Measurements from ENCODE around the gene AGRN. TPM values are rescaled to one million over a fixed set of nuclear protein-coding genes. Genes with fewer than 3 reads are reported as not detected.
A peak's percentile ranks its signal among the peaks of the same experiment; 100 is the strongest.
"Not testable (repeated sequence)": the region's sequence is repeated elsewhere in the genome, so short reads cannot be mapped to it uniquely, and the experiment has no call there.

AGRN gene
- polyA plus RNA-seq, 3 donors = 0.06 to 4.7 (median 0.43) TPM

GRCh38 chr1:1100296-1100695 lies 80.4 kb downstream of the AGRN start:
- no peaks in the 10 kb centered on the region for H3K36me3 ChIP-seq (replicated peaks in 1 of 2; ENCODE audit: control insufficient read depth in 1 of 2, insufficient read depth in 2 of 2, low read length in 2 of 2)

GRCh38 chr1:1101503-1101902 lies 81.6 kb downstream of the AGRN start:
- Mint-ChIP-seq H3K4me1 (peaks cover 6% of the 10 kb centered on the region), H3K36me3 (peaks cover 0 to 2% of the 10 kb centered on the region in 2 donors), H3K27ac (no peak overlapping the region), H3K27me3 (ENCODE audit: low read depth in 3 of 3) (peaks cover 0 to 3% (median 0%) of the 10 kb centered on the region in 3 donors), H3K9me3 (peaks cover 3 to 19% (median 10%) of the 10 kb centered on the region in 7 donors), H3K4me3 (no peak overlapping the region)
- H3K4me3 ChIP-seq (replicated peaks in 1 of 3; ENCODE audit: low read depth in 2 of 3, low read length in 3 of 3) = no peak overlapping the region
- no peak for DNase-seq
- H3K9ac ChIP-seq (ENCODE audit: insufficient read depth, low read length, poor library complexity, severe bottlenecking) = no peak overlapping the region
- intact Hi-C loops (cut with micrococcal nuclease) = no loop called here
- H3K36me3 ChIP-seq (replicated peaks in 1 of 2; ENCODE audit: control insufficient read depth in 1 of 2, insufficient read depth in 2 of 2, low read length in 2 of 2) = no peaks in the 10 kb centered on the region
- peaks cover 0 to 11% of the 10 kb centered on the region in 2 donors for H3K9me3 ChIP-seq (replicated peaks in 1 of 2; ENCODE audit: control insufficient read depth in 1 of 2, insufficient read depth in 1 of 2, low read length in 2 of 2)
- no peak overlapping the region for H3K27ac ChIP-seq (ENCODE audit: low read depth in 1 of 2, low read length in 2 of 2)
- TF ChIP-seq, protein P1, sequence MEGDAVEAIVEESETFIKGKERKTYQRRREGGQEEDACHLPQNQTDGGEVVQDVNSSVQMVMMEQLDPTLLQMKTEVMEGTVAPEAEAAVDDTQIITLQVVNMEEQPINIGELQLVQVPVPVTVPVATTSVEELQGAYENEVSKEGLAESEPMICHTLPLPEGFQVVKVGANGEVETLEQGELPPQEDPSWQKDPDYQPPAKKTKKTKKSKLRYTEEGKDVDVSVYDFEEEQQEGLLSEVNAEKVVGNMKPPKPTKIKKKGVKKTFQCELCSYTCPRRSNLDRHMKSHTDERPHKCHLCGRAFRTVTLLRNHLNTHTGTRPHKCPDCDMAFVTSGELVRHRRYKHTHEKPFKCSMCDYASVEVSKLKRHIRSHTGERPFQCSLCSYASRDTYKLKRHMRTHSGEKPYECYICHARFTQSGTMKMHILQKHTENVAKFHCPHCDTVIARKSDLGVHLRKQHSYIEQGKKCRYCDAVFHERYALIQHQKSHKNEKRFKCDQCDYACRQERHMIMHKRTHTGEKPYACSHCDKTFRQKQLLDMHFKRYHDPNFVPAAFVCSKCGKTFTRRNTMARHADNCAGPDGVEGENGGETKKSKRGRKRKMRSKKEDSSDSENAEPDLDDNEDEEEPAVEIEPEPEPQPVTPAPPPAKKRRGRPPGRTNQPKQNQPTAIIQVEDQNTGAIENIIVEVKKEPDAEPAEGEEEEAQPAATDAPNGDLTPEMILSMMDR (IDR thresholded peaks at IDR 0.05) = no peak
- H2AFZ ChIP-seq (ENCODE audit: insufficient read depth, low read depth, low read length, poor library complexity, severe bottlenecking) = no peak overlapping the region
- H4K20me1 ChIP-seq (ENCODE audit: insufficient read depth, low read length) = no peaks in the 10 kb centered on the region
- H3K27me3 ChIP-seq (ENCODE audit: control insufficient read depth in 2 of 2, insufficient read depth in 2 of 2, low read length in 2 of 2) = peaks cover 0 to 3% of the 10 kb centered on the region in 2 donors
- H3K4me2 ChIP-seq (replicated peaks; ENCODE audit: extremely low read depth, low read length, poor library complexity, severe bottlenecking) = no peak overlapping the region
- no peaks in the 10 kb centered on the region for H3K4me1 ChIP-seq (ENCODE audit: control insufficient read depth in 1 of 2, insufficient read depth in 2 of 2, low read length in 2 of 2)
- 82% methylated on average over 2 of the region's 7 CpGs for WGBS (ENCODE audit: insufficient coverage)
- no peaks in the 10 kb centered on the region for H3K79me2 ChIP-seq (ENCODE audit: insufficient read depth, low read length)

More at GRCh38 chr1:1100296-1100695, 80.4 kb downstream of the AGRN start:
- WGBS (ENCODE audit: insufficient coverage) = 100% methylated on average over 4 of the region's 11 CpGs
- Histone ChIP-seq H3K9me3 (replicated peaks in 1 of 2; ENCODE audit: control insufficient read depth in 1 of 2, insufficient read depth in 1 of 2, low read length in 2 of 2) (peaks cover 0 to 11% of the 10 kb centered on the region in 2 donors), H3K79me2 (ENCODE audit: insufficient read depth, low read length) (no peaks in the 10 kb centered on the region), H3K27ac (ENCODE audit: low read depth in 1 of 2, low read length in 2 of 2) (no peak overlapping the region), H3K4me2 (replicated peaks; ENCODE audit: extremely low read depth, low read length, poor library complexity, severe bottlenecking) (no peak overlapping the region), H3K4me1 (ENCODE audit: control insufficient read depth in 1 of 2, insufficient read depth in 2 of 2, low read length in 2 of 2) (no peaks in the 10 kb centered on the region), H4K20me1 (ENCODE audit: insufficient read depth, low read length) (no peaks in the 10 kb centered on the region), H3K9ac (ENCODE audit: insufficient read depth, low read length, poor library complexity, severe bottlenecking) (no peak overlapping the region), H3K4me3 (replicated peaks in 1 of 3; ENCODE audit: low read depth in 2 of 3, low read length in 3 of 3) (no peak overlapping the region), H3K27me3 (ENCODE audit: control insufficient read depth in 2 of 2, insufficient read depth in 2 of 2, low read length in 2 of 2) (peaks cover 0 to 3% of the 10 kb centered on the region in 2 donors), H2AFZ (ENCODE audit: insufficient read depth, low read depth, low read length, poor library complexity, severe bottlenecking) (no peak overlapping the region)
- DNase-seq = no peak
- TF ChIP-seq, protein P1 (IDR thresholded peaks at IDR 0.05) = no peak
- Mint-ChIP-seq H3K4me3 (no peak overlapping the region), H3K9me3 (peaks cover 3 to 19% (median 10%) of the 10 kb centered on the region in 7 donors), H3K36me3 (peaks cover 0 to 2% of the 10 kb centered on the region in 2 donors), H3K27ac (no peak overlapping the region), H3K4me1 (peaks cover 6% of the 10 kb centered on the region), H3K27me3 (ENCODE audit: low read depth in 3 of 3) (peaks cover 0 to 3% (median 0%) of the 10 kb centered on the region in 3 donors)
- intact Hi-C loops (cut with micrococcal nuclease) = no loop called here

DNA sequence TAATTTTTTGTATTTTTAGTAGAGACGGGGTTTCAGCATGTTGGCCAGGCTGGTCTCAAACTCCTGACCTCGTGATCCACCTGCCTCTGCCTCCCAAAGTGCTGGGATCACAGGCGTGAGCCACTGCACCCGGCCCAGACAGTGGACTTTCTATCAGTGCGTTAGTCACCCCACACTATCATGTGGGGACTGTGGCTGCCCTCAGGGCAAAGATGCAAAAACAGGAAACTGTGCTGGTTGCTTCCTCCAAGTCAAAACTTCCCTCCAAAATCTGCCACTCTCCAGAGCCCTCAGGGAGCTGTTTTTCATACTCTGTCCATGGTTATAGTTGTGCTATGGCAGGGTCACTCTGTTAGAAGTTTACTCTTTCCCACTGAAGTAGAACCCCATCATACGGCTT lies 84.2 kb downstream of the AGRN start:
- peak overlapping the region in 1 of 2 donors; percentile 24 for H3K4me3 Mint-ChIP-seq

More for the DNA sequence above, 84.2 kb downstream of the AGRN start:
- H3K4me3 ChIP-seq (replicated peaks in 1 of 3; ENCODE audit: low read depth in 2 of 3, low read length in 3 of 3); intact Hi-C loops (cut with micrococcal nuclease); H3K4me2 ChIP-seq (replicated peaks; ENCODE audit: extremely low read depth, low read length, poor library complexity, severe bottlenecking); H3K79me2 ChIP-seq (ENCODE audit: insufficient read depth, low read length); H3K9ac ChIP-seq (ENCODE audit: insufficient read depth, low read length, poor library complexity, severe bottlenecking); H3K36me3 ChIP-seq (replicated peaks in 1 of 2; ENCODE audit: control insufficient read depth in 1 of 2, insufficient read depth in 2 of 2, low read length in 2 of 2); H3K4me1 ChIP-seq (ENCODE audit: control insufficient read depth in 1 of 2, insufficient read depth in 2 of 2, low read length in 2 of 2); H2AFZ ChIP-seq (ENCODE audit: insufficient read depth, low read depth, low read length, poor library complexity, severe bottlenecking); H3K4me1 Mint-ChIP-seq; H3K27ac ChIP-seq (ENCODE audit: low read depth in 1 of 2, low read length in 2 of 2); H4K20me1 ChIP-seq (ENCODE audit: insufficient read depth, low read length); H3K36me3 Mint-ChIP-seq; H3K27me3 Mint-ChIP-seq (ENCODE audit: low read depth in 3 of 3); H3K27me3 ChIP-seq (ENCODE audit: control insufficient read depth in 2 of 2, insufficient read depth in 2 of 2, low read length in 2 of 2): not testable (repeated sequence)
- peaks cover 11 to 24% (median 16%) of the 10 kb centered on the region in 7 donors for H3K9me3 Mint-ChIP-seq
- H3K27ac Mint-ChIP-seq = peak overlapping the region in 1 of 7 donors; percentile 42
- WGBS (ENCODE audit: insufficient coverage) = 61% methylated on average over 6 of the region's 6 CpGs
- H3K9me3 ChIP-seq (replicated peaks in 1 of 2; ENCODE audit: control insufficient read depth in 1 of 2, insufficient read depth in 1 of 2, low read length in 2 of 2) = peaks cover 0 to 11% of the 10 kb centered on the region in 2 donors
- peak in 1 of 3 donors; percentile 31 for DNase-seq

All from CD14-positive monocyte (primary cell).